Gastroesophageal sphincter (tissue), 3 donors: ENCODE measurements around the gene IL27RA.

Source experiments
- CTCF ChIP-seq, 4 experiments: fragments of 200-600 bp in 2 of 4; fragments of 450-650 bp in 2 of 4; sonication (generic) in 1 of 4; IDR thresholded peaks; one replicate each; pipeline ENCODE4 v1.5.1; 2017 to 2019; ENCODE audit warnings: antibody characterized with exemption in 4 of 4, mild to moderate bottlenecking in 2 of 4, moderate library complexity in 2 of 4
- POLR2A ChIP-seq, 2 donors: fragments of 450-650 bp; IDR thresholded peaks; one replicate each; pipeline ENCODE4 v1.6.1; 2017; ENCODE audit warnings: antibody characterized with exemption in 2 of 2, mild to moderate bottlenecking in 2 of 2, moderate library complexity in 1 of 2
- POLR2AphosphoS5 ChIP-seq: sonication (generic); formaldehyde crosslinking; IDR thresholded peaks from one replicate; pipeline ENCODE4 v1.6.1; 2017; ENCODE audit warnings: antibody characterized with exemption

- peak in 3 of 4 experiments; percentile 30 to 53 (median 45) for TF ChIP-seq CTCF (IDR thresholded peaks at IDR 0.05)
- TF ChIP-seq POLR2A (IDR thresholded peaks at IDR 0.05): peak in 1 of 2 donors; percentile 22
- no peak for TF ChIP-seq POLR2AphosphoS5
Observed at GRCh38 chr19:14031719-14032480, at the start of gene IL27RA.
